ENCODE data around the gene PRKAR1B.
A peak's percentile ranks its signal among the peaks of the same experiment; 100 is the strongest.

Gene PRKAR1B

DNA sequence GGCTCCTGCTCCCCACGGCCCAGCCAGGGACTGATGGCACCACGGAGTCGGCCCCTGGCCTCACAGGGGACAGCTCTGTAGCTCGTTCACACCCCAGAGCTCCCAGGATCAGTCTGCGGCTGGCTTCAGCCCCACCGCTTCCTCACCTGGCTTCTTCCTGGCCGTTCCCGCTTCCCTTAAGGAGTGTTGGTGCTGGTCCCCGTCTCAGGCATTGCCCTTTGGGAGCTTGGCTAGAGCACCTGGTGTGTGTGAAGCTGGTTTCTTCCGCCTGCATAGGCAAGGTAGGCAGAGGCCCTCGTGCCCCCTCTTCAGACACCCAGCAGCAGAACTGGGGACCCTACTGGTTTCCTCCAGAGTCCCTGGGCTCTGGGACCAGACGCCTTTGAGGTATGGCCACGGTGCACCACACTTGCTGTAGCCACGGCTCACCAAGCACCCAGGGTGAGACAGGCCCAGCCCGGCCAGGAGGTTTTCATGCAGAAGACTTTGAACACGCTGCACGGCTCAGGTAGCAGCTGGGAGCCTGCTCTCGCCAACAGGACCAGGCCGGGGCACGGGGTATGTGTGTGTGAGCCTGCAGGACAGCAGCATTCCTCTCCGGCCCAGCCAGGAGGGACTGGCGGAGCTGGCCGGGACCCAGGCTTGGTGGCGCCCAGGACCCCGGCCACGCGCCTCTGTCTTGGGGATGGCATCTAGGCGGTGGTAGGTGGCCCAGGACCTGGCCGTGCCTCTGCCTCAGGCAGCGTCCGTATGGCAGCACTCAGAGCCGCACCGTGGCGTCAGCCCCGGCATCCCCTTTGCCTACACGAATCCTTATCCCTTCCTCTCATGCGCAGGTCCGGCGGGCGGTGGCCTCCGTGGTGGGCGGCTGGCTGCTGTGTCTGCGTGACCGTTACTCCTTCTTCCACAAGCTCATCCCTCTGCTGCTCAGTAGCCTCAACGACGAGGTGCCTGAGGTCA is 13.2 kb upstream of the PRKAR1B start:
- no peak for DNase-seq (ENCODE audit: low read depth in 2 of 2)

DNA sequence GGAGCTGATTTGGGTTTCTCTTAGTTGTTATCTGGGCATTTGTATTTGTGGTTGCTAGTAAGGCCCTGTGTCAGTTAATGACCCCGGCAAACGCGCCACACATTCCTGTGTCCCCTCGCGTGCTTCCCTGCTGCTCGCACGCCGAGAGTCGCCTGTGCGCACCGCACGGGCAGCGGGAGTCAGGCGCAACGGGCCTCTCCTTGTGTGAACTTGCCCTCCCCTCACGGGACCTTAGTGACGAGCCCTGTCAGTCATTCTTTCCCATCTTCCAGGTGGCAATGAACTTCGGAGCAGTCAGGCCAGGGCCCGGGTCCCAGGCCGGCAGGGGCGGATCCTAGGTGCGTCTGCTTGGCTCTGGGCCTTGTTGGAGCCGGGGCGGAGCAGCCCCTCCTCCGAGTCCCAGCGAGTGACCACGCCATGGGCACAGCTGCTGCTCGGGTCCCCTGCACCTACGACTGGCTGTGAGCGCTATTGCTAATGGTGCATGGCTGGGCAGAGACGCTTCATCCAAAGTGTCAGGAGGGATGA is 12.4 kb upstream of the PRKAR1B start:
- DNase-seq (ENCODE audit: low read depth in 2 of 2): no peak

DNA sequence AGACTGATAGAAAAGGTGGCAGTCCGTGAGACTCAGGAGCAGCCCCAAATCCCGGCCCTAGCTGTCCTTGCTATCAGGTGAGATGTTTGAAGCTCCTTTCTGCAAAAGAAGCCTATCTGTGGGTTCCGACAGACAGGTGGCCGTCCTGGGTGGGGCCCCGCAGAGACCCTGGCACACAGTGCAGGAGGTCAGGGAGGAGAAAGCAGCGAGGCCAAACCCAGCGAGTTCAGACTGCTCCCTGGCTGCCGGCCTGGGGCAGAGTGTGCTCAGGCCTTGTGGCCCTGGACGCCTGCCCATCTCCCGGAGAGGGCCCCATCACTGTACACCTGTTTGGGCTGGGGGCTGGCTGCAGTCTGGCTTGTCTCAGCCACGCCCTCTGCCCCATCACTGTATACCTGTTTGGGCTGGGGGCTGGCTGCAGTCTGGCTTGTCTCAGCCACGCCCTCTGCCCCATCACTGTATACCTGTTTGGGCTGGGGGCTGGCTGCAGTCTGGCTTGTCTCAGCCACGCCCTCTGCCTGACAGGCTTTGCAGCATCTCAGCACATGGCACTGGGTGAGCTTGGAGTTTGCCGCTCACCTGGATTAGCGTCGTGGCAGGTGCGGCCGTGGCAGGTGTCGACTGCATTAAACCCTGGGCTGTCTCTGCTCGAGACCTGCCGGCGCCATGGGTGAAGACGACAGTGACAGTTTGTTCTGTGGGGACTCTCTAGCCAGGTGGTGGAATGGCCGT is 11.8 kb upstream of the PRKAR1B start:
- DNase-seq (ENCODE audit: low read depth in 2 of 2): no peak

DNA sequence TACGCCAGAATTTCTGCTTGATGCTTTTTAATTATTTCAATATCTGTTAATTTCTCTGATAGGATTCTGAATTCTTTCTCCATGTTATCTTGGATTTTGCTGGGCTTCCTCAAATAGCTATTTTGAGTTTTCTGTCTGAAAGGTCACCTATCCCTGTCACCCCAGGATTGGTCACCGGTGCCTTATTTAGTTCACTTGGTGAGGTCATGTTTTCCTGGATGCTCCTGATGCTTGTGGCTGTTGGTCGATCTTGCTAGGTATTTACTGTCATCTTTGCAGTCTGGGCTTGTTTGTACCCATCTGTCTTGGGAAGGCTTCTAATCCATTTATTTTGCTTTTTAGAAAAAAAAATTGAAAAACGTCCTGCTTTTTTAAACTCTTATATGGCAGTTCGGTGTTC is 11.2 kb upstream of the PRKAR1B start:
- no peak for DNase-seq (ENCODE audit: low read depth in 2 of 2)

DNA sequence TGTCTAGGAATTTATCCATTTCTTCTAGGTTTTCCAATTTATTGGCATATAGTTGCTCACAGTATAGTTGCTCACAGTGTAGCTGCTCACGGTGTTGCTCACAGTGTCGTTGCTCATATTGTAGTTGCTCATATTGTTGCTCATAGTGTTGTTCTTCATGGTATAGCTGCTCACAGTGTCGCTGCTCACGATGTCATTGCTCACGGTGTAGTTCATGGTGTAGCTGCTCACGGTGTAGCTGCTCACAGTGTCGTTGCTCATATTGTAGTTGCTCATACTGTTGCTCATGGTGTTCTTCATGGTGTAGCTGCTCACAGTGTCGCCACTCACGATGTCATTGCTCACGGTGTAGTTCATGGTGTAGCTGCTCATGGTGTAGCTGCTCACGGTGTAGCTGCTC is 7.7 kb upstream of the PRKAR1B start:
- no peak for DNase-seq (ENCODE audit: low read depth in 2 of 2)

DNA sequence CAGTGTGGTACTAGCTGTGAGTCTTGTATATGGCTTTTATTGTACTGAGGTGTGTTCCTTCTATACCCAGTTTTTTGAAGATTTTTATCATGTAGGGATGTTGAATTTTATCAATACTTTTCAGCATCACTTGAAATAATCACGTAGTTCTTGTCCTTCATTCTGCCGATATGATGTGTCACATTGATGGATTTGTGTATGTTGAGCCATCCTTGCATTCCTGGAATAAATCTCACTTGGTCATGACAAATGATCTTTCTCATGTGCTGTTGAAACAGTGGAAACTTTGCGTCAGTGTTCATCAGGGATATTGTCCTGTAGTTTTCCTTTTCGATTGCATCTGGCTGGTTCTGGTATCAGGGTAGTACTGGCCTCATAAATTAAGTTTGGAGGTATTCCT is 7.1 kb upstream of the PRKAR1B start:
- no peak for DNase-seq (ENCODE audit: low read depth in 2 of 2)

DNA sequence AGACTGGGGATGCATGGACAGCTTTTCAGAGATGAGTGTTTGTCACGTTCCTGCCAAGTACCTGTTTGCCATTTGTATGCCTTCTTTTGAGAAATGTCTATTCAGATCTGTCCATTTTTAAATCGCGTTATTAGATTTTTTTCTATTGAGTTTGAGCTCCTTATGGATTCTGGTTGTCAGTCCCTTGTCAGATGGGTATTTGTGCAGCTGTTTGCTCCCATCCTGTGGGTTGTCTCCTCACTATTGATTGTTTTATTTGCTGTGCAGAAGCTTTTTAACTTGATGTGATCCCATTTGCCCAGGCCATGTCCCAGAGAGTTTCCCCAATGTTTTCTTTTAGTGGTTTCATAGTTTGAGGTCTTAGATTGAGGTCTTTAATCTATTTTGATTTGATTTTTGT is 5.5 kb upstream of the PRKAR1B start:
- no peak for DNase-seq (ENCODE audit: low read depth in 2 of 2)

DNA sequence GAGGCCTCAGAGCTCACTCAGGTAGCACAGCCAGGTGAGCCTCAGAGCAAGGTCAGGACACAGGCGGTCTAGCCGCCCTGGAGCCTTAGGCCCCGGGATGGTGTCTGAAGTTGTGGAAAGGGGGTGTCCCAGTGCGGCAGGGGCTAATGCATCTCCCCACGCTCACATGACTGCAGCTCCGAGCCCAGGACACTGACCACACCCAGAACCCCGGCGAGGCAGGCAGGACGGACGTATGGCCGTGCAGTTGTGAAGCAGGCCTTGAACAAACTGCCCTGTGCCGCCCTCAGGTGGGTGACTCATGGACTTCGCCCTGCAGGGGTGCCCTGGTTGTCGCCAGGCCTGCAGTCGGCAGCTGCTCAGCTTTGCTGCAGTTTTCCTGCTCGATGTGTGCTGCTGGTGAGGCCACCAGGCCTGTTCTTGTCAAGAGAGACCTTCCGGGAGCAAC is 5.0 kb upstream of the PRKAR1B start:
- DNase-seq (ENCODE audit: low read depth in 2 of 2): no peak

DNA sequence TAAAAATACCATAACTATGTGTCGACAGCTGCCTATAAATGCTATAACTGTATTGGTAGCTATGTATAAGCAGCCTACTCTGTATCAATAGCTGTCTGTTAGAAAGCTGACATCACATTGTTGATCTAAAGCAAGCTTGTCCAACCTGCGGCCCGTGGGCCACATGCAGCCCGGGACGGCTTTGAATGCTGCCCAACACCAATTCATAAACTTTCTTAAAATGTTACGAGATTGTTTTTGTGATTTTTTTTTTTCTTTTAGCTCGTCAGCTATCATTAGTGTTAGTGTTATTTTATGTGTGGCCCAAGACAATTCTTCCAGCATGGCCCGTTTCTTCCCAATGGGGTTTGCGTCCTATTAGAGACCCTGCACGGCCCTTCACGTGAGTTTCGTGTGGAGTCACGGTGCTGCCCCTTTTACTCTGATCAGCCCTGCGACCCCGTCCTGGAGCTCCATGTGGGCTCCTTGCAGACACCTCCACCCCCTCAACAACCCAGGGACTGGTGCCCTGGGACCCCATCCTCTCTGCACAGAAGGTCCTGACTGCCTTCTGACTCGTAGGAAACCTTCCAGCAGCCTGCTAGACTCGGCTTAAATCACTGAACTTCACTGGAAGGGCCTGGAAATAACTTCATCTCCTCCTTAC is 4.5 kb upstream of the PRKAR1B start:
- no peak for DNase-seq (ENCODE audit: low read depth in 2 of 2)

DNA sequence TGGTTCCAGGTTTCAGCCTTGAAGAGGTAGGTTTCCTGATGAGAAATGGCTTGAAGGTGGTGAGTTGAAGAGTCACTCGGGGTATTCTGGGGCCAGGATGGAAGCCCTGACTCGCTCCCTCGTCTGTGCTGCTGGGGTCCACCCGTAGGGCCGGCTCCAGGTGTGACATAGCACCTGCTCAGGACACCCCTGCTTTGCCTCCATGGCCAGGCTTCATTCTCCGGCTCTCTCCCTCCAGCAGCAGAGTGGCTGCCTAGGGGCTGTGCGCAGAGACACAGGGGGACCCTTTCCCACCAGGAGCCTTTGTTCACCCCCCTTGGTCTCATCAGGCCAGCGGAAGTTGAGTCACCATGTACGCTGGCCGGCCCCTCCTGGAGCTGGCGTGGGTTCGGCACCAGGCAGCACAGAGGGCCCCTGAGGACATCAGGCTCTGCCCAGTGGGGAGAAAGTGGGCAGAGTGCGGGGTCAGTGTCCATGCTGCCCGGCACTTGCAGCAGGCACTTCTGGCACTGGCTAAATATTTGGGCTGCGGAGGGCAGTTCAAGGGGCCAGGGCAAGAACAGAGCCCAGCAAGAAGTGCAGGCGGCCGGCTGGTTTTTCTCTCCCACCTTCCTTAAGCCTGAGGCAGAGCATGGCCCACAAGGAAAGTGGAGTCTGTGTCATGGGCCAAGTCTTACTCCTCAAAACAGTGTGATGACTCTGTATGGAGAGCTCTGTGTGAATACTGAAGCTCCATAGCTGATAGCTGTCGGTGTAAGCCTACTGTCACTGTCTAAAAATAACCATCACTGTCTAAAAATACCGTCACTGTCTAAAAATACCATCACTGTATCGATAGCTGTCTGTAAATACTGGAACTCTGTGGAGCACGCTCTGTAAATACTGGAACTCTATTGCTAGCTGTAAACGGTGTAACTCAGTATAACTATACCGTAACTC is 3.7 kb upstream of the PRKAR1B start:
- DNase-seq (ENCODE audit: low read depth in 2 of 2): no peak

DNA sequence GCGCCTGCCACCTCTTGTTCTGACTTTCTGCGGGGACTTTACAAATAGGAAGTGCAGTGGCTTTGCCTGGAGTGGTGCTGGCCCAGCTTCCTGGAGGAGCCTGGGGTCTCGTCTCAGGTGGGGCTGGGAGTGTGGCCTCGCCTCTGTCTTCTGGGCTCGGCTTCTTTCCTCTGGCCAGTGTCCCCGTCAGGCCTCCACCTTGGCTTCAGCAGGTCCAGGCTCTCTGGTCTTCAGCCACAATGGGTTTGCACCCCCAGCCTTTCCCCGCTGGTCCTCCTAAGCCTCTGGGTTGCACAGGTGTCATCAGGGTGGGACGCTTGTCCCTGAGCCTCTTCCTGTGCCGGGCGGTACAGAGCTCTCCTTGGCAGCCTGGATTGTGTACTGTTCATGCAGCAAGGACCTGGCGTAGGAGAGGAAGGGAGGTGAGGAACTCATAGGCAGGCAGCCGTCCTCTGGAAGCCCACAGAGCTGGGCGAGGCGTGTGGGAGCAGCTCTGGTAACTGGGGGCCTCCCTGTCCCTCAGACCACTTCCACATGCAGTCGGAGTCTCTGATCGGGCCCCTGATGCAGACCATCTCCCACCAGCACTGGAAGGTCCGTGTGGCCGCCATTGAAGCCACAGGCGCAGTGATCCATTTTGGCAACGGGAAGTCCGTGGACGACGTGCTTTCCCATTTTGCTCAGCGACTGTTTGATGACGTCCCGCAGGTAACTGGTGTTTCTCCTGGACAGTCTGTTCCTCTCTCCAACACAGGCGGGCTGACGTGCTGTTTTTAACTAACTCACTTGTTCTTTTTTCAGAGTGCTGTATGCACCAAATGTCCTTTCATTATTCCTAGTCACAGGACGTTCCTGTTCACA is 2.3 kb upstream of the PRKAR1B start:
- DNase-seq (ENCODE audit: low read depth in 2 of 2): no peak

DNA sequence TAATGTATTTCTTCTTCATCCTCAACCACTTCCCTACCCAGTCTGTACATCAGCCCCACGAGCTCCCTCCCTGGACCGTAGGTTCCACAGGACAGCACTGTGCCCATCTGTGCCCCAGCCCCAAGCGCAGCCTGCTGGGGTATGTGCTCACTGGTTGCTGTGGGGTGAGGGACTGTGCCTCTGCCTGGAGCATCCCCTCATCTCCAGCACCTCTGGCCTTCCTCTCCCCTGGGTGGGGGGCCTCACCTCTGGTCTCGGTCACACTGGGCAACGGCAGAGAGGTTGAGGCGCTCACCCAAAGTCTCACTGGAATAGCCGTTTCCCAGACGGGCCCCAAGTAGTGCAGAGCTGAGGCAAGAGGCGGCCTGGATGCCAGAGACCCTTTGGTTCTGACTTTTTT is 1.5 kb upstream of the PRKAR1B start:
- no peak for DNase-seq (ENCODE audit: low read depth in 2 of 2)

DNA sequence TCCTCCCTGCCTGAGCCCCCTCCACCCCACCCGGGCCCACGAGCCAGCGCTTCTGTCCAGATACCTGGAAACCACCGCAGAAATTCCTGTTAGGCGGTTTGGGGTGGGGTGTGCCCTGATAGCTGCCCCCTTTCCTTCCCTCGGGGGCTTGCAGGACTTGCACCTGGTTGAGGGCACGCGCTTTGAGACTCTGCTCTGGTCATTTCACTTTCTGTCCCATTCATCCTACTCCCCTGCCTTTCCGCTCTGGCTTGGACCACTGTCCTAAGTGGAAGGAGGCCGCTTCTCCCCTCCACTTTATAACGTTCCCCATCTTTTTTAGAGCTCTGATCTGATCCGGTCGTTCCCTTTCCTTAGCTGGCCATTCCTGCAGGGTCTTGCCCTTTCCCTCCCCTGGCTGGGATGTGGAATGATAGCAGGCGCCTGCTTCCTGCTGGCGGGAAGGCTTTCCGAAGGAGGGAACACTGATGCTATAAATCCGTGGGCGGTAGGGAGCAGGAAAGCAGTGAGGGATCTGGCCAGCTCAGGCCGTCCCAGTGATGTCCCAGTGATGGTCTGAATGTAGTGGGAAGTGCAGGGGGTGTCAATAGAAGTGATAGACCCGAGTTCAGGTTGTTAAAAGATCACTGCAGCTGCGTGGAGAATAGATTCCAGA is 852 bp upstream of the PRKAR1B start:
- DNase-seq (ENCODE audit: low read depth in 2 of 2): no peak

DNA sequence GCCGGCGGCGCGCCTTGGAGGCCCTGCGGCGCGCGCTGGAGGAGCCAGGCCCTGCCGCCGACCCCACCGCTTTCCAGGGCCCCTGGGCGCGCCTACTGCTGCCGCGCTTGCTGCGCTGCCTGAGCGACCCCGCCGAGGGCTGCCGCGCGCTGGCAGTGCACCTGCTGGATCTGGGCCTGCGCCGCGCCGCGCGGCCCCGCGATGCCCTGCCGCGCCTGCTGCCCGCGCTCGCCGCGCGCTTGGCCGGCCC is 302 bp downstream of the PRKAR1B start:
- DNase-seq (ENCODE audit: low read depth in 2 of 2): peak in 1 of 2 donors; percentile 22

DNA sequence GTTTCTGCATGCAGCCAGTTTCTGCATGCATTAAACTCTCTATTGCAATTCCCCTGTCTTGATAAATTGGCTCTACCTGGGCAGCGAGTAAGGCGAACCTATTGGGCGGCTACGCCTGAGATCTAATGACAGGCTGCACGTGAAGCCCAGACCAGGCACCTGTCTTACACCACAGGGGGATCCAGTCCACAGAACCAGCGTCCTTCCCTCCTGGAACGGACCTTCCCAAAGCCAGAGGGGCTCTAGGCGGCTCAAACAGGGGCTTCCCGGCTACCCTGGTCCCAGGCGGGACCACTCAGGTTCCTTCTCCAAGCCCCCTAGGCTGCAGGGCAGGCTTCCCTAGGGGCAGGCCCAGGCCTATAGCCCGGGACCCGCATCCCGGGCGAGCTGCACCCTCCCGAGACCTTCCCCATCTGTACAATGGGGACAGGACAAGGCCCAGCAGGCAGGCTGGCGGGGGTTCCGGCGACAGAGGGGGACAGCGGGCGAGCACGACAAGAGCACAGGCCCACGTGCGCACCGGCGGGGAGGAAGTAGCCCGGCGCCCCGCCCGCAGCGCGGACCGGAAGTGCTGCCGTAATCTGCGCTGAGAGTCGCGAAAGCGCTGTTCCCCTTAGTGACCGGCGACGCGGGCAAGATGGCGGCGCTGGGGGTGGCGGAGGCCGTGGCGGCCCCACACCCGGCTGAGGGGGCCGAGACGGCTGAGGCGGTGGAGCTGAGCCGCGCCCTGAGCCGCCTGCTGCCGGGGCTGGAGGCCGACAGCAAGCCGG is 812 bp downstream of the PRKAR1B start, which contains the start of gene DNAAF5:
Gene DNAAF5 (plus strand): TSS at position 616 of the 770 bp plus-strand sequence. CDS start 22 bp downstream, at position 638.
- DNase-seq (ENCODE audit: low read depth in 2 of 2): peak; percentile 85

DNA sequence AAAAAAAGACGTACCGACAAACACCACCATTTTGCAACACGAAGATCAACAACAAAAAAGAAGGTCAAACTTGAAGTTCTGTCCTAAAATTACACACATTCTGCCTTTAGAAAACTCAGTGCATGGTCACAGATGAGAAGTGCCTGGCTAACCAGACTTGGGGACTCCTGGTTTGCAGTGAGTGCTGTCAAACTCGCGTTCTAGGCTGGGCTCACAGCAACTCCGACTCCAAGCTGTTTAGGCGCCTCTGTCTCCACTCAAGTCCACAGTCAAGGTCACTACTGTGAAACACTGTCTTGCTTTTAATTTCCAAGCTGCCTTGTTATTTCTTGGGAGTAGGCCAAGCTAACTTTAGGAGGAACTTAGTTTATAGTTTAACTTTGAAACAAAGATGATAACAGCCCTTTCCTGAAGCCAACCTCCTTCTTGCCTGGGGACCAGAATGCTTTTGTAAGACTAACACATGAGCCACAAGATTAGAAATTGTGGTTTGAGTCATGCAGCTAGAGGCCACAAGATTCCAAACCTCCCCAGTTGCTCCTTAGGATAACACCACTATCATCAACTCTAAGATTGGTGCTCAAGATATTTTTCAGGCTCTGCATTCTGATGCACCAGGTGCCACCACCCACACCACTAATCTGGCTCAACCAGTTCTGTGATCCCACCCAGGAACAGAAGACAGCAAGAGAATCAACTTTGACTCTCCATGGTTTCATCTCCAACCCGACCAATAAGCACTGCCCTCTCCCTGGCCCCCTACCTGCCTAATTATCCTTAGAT is 1.7 kb downstream of the PRKAR1B start:
- no peak for DNase-seq (ENCODE audit: low read depth in 2 of 2)

DNA sequence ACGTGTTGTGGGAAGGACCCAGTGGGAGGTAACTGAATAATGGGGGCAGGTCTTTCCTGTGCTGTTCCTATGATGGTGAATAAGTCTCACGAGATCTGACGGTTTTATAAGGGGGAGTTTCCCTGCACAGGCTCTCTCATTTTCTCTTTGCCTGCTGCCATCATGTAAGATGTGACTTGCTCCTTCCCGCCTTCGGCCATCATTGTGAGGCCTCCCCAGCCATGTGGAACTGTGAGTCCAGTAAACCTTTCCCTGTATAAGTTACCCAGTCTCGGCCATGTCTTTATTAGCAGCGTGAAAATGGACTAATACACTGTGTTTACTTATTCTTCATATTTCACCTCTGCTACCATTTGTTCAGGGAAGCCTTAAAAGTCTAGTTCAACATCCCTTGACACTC is 2.8 kb downstream of the PRKAR1B start:
- DNase-seq (ENCODE audit: low read depth in 2 of 2): no peak

DNA sequence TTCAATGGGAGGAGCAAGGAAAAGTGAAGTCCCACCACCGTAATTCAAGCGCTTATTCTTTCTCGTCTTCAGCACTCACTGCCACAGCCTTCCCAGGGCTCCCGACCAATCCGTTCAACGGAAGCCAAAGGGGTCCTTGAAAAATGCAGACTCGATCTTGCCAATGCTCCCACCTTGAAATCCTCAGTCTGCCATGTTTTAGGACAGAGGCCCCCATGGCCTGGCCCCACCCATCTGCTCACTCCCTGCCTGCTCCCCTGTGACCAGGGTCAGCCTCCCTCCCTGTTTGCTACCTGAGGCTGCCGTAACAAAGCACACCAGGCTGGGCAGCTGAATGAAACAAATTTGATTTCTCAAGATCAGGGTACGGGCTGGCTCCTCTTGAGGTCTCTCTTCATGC is 3.5 kb downstream of the PRKAR1B start:
- no peak for DNase-seq (ENCODE audit: low read depth in 2 of 2)

Data from stimulated activated CD4-positive, alpha-beta T cell treated with anti-CD3 and anti-CD28 coated beads, Interleukin-1b, Interleukin-23, amount 100 ng/mL, for 4 hours (primary cell).